NCI-H2081 treated with DMSO at 0.1 percent for 48 hours (cell line): ENCODE results near the gene HERC3.

ENCODE experiments used
- DNase-seq: peaks from one replicate; lab custom pipeline; 2025; lab: John Stamatoyannopoulos, UW

The HERC3 gene

DNA sequence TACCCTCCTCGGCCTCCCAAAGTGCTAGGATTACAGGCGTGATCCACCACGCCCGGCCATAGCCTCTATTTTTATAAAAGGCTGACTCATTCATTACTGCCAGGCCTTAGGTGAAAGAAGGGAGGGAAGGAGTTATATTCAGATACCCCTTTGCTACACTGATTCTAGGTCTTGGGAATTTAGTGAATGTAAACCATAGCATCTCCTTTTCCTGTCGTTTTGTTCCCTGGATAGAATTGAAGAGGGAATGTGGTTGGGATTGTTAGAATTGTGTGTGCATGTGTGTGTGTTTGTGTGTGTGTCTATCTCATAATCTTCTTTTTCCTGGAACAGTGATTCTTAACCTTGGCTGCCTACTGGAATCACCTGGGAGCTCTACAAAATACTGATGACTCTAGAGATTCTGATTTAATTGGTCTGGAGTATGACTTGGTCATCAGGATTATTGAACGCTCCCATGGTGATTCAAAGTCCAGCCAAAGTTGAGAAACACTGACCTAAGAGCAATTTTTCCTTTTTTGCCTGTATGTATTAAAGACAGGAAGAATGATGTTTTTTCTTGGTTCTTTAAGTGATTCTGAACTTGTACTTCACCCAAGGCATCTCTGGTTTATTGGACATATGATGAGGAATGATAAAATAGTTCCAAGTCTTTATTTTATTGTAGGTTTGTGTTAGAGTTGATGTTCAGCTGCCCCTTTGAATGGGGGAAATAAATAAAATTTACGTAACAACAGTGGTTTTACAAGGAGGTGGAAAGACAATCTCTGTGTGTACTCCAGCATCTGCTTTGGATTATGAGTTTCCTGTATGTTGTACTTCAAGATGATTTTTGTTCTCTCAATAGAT is 68.4 kb downstream of the HERC3 start:
- DNase-seq: no peak

DNA sequence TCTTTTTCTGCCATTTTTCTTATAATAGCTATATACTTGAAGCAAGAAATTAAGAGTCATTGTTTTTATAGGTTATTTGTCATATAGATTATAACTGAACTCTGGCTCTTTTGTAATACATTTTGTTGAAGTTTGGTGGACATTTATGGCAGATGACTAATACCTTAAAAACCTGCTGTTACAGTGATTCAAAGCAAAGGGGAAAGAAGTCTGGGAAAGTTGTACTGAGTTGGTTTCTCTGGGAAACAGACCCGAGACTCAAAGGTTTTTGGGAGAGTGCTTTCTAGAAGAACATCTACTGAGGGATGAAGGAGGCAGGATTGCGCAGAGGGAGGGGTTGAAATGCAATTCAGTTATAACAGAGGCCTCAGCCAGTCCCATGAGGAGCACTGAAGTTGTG is 69.5 kb downstream of the HERC3 start:
- DNase-seq: no peak

DNA sequence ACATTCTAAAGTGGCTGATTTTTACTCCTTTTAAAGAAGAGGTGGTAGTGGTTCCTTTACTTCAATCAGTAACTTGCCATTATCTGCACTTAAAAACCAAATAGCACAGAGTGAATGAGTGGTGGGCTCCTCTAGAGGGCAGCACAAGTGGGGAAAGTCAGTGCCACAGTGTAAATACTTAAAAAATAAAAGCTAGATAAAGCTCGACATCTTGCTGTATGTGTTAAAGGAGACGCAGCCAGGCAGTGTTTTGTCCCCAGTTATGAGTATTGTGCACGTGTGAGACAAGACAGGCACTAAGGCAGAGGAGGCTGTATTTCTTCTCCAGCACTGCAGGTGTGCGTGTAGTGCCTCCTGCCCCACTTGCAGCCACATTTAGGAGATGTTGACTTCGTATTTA is 80.7 kb downstream of the HERC3 start:
- no peak for DNase-seq

DNA sequence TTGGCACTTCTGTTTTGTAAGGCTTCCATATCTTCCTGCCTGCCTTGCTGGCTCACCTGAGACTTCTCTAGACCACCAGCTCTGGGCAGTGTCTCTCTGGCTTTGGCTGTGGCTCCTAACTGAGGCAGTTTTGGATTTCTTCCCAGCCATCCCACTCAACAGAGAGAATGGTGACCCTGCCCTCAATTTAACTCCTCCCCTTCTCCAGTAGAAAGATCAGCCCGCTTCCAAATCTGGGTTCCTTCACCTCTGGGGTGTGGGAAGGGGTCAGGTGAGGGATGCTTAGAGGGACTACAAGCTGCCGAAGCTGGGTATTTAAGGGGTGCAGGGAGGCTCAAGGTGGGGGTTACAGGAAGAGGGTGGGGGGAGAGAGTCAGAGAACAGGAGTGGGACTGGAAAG is 81.6 kb downstream of the HERC3 start:
- no peak for DNase-seq

DNA sequence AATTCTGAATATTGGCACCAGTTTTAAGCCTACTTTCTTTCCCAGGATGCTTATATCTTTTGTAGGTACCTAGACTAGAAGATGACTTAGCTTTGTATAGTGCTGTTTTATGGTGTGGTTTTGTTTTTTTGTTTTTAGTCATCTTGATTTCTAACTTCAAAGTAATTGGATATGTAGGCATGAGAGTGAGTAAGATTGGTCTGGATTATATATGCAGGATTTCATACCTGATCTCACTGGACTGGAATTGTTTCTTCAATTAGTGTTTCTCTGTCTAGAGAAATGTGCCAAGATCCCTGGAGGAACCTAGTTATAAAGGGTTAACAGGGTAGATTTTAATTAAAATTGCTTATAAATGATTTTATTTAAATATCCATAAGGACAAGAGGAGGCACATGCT is 82.3 kb downstream of the HERC3 start:
- DNase-seq: no peak

DNA sequence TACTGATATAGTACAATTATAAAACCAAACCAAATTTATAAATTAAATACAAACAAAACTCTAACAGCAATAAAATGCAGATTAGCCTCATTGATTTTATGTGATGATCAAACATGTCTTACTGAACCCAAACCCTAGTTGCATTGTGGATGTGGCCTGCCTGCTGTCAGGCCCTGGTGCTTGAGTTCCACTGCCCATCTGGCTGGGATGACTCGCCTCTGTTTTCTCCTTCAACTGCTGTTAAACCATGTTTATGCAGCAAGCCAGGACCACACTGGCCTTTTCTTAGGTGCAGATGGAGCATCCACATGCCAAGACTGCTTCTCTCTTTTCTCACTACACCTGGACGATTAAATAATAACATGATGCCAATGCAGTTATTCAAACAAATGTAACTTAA is 82.7 kb downstream of the HERC3 start:
- no peak for DNase-seq

DNA sequence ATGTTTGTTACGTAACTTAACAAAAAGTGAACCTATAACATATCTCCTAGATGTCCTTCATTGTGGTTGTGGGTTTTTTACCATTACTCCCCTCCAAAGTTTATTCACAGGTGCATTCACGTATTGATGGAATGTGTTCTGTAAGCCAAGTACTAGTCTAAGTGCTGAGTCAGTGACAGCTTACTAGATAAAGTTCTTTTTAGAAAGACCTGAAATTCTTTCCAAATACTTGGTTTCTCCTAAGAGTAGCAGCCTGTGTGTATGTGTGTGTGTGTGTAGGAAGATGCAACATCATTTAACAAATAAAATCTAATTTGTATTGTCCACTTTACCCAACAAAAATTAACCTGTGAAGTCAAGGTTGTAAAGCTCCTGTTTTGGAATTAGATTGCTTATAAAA is 83.3 kb downstream of the HERC3 start:
- DNase-seq: no peak

DNA sequence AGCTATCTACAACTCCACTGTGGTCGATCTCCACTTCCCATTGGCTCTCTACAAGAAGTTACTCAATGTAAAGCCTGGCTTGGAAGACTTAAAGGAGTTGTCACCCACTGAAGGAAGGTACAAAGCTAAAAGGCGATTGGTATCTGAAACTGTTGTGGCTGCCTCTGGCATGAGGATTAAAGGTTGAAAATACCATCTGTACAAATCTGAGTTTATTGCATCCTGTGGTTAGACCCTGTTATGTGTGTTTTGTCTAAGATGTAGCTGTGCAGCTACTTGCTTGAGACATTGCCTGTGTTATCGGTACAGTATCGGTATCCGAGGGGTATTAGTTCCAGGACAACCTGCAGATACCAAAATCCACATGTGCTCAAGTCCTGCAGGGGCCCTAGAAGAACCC is 88.9 kb downstream of the HERC3 start:
- no peak for DNase-seq

DNA sequence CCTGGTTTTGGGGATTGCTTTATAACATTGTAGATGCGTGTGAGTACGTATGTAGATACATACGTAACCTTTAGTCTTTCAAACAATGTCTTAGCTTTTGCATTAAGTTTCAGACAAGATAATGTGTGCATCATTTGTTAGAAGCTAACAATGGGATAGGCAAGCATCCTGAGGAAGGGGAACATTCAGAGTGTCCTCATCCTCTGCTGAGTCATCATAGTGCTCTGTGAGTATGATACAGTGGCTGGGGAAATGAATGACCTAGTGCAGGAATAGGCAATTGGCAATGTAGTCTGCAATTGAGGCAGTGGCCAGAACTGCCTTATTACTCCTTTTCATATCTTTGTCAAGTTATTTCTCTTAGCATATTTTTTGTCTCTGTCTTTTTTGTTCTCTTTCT is 98.1 kb downstream of the HERC3 start:
- DNase-seq: no peak

DNA sequence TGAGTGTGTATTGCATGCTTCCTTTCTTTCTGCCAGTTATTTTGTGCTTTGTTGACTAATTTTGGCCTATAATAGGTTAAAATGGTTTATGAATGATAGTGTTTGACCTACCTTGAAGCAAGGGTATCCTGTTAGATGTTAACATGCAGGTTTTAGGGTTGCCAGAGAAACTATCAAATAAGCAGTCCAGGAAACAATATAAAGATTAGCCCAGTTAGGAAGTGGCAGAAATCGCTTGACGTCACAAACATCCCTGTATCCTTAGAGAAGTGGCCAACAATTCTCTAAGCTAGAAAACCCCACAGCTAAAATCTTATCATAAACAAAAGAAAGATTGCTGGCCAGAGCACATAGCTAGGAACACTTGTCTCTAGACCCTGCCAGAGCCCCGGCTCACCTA is 101.5 kb downstream of the HERC3 start:
- DNase-seq: no peak

DNA sequence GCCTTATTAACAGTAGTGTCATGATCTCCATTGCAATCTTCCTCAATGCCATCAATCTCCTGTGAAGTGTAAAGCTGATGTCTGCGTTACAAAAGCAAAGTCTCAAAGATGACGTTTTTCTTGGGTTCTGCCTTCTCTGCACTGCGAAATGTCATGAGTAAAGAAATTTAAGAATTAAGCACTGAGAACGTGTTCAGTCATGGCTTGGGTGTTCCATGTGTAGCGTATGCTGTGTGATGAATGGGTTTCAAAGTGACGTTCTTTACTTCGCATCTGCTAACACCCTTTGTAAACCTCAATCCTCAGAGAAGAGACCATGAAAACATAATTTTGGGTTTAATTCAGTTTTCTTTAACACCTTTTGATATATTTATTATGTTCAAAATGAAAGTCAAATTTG is 104.3 kb downstream of the HERC3 start:
- no peak for DNase-seq

DNA sequence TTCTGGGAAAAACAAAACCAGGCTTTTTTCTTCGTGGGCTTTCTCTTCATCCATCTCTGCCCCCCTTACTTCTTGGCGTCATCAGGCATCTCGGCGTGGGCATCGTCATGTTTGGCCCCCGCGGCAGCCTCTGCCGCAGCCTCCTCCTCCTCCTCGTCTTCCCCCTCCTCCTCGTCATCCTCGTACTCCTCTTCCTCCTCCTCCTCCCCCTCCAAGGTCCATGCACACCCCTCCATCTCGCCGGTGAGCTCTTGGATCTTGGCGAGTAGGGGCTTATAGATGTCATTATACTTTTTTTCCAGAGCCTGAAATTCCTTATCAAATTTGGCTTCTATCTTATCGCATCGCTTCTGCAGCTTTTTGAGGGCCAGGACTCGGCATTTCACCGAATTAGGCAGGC is 104.9 kb downstream of the HERC3 start:
- DNase-seq: no peak

DNA sequence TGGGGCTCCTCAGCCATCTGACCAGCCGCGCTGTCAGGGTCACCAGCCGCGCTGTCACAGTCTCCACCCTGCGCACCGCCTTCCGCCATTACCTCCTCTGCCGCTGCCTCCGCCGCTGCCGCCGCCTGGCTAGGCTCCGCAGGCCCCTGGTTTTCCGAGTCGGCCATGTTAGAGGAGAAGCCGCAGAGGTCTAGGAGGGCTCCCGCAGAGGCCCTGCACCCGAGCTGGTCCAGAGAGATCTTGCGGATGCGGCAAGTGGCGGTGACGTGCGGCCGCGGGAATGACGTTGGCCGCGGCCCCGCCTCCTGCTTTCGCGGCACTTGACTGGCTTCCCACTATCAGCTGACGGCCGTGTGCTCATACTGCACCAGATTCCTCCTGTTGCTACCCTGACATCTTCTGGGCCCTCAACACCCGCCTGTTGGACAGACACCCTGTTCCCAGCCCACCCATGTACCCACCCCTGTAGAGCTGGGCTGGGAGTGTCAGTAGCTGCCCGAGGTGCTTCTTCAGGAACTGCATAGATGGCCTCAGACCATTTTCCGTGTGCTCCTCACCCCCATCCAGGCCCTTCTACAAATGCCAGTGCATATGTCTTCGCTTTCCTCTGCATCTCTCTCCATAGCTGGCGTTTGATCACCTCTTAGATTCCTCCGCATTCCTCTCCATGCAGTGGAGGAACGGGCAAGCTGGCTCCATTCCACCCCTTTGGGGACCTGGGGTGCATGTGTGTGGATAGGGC is 105.5 kb downstream of the HERC3 start, which contains the start of gene NAP1L5:
Gene NAP1L5, minus strand, starts transcription at position 242 of the 742 bp plus-strand sequence. Its CDS starts 75 bp downstream, at position 167.
- peak; percentile 45 for DNase-seq

DNA sequence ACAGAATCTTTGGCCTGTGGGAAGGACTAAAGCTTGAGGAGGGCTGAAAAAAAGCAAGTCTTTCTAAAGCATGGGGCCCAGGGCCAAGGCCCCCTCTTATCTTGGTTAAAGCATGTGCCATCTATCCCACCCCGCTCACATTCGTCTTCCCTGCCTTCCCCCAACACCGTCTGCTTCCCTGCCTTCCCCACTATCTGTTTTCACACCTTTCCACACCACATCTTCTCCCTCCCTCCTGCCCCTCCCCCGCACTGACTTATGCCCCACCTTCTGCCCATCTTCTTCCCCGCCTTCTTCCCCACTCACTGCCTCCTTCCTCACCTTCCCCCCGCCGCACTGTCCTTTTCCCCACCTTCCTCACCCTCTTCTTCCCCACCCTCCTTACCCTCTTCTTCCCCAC is 106.2 kb downstream of the HERC3 start:
- DNase-seq: no peak

DNA sequence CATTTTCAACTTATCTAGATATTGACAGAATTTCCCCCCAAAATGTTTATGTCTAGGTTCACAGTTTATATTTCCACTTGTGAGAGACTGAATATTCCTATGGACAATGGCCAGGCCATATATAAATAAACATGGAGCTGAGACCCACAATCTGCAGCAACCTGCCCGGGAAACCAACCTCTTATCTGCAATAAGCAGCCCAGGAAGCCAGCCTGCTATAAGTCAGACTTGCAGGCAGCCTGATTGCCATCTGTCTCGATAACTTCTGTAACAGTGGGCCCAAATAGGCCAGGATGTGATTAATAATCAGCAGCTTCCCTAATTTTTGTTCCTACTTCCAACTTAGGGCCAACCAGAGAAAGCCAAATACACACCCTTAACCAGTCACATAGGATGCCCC is 110.5 kb downstream of the HERC3 start:
- no peak for DNase-seq

DNA sequence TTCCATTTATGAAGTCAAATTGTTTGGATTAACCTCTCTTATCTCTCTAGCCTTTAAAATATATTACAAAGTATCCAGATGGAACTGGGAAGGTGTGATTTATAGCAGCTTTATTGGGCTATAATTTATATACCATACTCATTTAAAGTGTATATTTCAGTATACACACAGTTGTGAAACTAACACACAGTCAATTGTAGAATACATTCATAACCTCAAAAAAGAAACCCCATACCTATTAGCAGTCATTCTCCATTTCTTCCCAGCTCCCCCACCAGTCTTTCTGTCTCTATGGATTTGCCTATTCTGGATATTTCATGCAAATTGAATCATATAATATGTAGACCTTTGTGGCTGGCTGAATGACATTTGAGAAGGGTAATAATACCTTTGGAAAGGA is 112.9 kb downstream of the HERC3 start:
- DNase-seq: no peak

DNA sequence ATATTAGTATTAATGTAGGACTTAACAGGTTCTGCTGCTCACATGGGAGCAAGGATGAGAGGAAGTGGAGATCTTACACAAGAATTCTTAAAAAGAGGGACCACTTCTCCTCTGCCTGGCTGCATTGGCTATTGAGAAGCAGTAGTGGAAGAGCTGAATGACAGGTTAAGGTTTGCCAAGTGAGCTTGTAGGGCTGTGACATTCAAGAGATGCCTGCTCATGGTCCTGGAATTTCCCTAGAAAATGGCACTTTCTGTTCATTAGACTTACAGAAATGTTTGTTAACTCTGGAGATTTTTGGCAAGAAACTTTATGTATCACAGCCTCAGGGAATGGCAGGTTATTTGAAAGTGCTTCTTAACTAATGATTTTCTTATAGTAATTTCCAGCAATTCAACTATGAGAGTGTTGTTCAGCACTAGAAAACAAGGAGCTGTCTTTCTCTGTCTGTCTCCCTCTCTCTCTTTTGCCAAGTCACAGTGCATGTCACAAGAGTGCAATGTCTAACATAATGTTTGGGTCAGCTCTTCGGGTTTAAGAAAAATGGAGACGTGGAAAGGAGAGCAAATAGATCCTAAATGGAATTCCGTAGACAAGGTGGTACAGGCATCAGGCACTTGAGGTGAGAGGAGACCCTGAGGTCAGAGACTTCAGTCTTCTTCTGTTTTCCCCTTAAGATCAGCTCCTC is 113.7 kb downstream of the HERC3 start:
- no peak for DNase-seq

DNA sequence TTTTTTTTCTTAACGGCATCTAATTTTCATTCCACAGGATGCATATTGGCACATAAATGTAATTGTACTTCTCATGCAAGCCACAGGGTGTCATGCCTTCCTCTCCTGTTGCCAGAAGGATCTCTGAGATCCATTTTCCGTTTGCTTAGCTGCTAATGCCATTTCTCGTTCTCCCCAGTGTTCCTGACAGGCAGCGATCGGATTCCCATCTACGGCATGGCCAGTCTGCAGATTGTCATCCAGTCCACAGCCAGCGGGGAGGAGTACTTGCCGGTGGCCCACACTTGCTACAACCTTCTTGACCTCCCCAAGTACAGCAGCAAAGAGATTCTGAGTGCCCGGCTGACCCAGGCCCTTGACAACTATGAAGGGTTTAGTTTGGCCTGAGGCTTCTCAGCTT is 114.3 kb downstream of the HERC3 start:
- peak; percentile 10 for DNase-seq

DNA sequence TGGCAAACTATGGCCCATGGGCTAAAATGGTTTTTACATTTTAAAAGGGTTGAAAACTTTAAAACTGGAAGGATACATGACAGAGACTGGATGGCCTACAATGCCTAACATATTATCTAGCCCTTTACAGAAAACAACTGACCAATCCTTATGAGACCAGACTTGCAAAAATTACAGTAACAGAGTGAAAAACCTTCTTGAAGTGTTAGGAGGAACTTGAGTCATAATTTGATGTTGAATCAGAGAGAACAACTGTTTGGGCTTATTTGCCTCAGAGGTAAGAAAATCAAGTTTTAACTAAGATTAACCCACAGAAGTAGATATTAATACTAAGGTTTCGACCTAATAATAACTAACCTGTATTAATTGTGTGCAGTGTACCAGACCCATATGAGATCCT is 117.7 kb downstream of the HERC3 start:
- DNase-seq: no peak

DNA sequence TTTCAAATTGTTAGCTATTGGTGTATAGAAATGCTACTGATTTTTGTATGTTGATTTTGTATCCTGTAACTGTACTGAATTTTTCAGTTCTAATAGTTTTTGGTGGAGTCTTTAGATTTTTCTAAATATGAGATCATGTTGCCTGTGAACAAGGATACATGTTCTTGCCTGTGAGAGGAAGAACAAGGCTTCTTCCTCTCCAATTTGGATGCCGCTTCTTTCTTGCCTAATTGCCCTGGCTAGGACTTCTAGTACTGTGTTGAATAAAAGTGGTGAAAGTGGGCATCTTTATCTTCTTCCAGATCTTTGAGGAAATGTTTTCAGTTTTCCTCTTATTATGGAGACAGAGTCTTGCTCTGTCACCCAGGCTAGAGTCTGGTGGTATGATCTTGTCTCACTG is 121.5 kb downstream of the HERC3 start:
- no peak for DNase-seq

DNA sequence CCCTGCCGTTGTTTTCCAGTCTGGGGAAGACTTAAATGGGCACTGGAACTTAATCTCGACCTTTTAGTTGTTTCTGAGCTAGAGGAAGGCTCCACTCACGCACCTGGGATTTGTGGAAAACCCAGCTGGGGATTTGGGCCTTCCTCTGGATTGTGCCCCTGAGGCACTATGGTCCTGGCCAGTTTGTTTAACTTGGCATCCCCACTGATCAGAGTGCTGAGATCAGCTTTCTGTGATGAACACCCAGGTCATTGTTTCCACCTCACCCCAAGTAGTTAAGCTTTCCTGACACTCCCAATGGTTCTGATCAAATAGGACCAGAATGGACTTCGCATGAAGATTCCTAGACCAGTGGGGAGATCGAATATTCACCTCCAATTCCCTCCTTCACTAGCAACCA is 125.8 kb downstream of the HERC3 start:
- DNase-seq: no peak

DNA sequence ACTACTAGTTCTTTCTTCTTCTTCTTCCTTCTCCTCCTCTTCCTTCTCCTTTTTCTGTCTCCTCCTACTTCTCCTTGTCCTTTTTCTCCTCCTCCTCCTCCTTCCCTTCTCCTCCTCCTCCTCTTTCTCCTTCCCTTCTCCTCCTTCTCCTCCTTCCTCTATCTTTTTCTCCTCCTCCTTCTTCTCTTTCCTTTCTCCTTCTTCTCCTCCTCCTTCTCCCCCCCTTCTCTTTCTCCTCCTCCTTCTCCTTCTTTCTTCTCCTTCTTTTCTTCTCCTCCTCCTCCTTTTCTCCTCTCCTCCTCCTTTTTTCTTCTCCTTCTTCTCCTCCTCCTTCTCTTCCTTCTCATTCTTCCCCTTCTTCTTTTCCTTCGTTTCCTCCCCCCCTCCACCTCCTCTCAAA is 127.1 kb downstream of the HERC3 start:
- no peak for DNase-seq
